ENCODE data around the gene SLCO1A2.

DNA sequence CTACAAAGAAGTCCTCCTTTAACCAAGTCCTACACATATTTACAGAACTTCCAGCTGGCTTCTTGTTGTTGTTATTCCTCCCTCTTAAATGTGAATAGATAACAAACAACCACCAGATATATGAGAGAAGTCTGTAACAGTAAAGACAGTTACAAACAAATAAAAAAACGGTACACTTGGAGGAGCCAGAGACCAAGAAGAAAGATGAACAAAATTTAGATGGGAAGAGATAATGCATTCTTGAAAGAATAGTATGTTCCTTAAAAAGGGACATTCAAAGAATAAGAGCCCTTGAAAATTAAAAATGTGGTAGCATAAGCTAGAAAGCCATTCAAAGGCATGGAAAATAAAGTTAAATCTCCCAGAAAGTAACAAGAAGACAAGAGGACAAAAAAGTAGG is 25.9 kb downstream of the SLCO1A2 start:
- TF ChIP-seq TAF1 (IDR thresholded peaks at IDR 0.05; ENCODE audit: low read depth, low read length) (no peak), RNF2 (IDR thresholded peaks at IDR 0.05; ENCODE audit: borderline replicate concordance, low read depth, low read length, missing control alignments, poor library complexity, severe bottlenecking) (no peak), CHD2 (IDR thresholded peaks at IDR 0.05; ENCODE audit: low read length) (no peak), CTBP2 (IDR thresholded peaks at IDR 0.05; ENCODE audit: borderline replicate concordance, insufficient read depth, insufficient read length, low read length) (no peak), TCF12 (IDR thresholded peaks at IDR 0.05; ENCODE audit: low read depth, low read length) (no peak), RFX5 (IDR thresholded peaks at IDR 0.05; ENCODE audit: borderline replicate concordance, low read depth, low read length) (no peak), POLR2A (IDR thresholded peaks at IDR 0.05; ENCODE audit: control extremely low read depth in 1 of 2, low read depth in 2 of 2, low read length in 2 of 2) (no peak), SRF (IDR thresholded peaks at IDR 0.05; ENCODE audit: low read depth, low read length) (no peak), ZNF274 (IDR thresholded peaks at IDR 0.05; ENCODE audit: borderline replicate concordance, extremely low read depth, low read length) (no peak), KDM1A (IDR thresholded peaks at IDR 0.05; ENCODE audit: borderline replicate concordance, low read length) (no peak), FOSL1 (IDR thresholded peaks at IDR 0.05; ENCODE audit: insufficient read depth, low read depth, low read length) (no peak), ASH2L (IDR thresholded peaks at IDR 0.05; ENCODE audit: low read length) (no peak)
- TF ChIP-seq, protein P1, sequence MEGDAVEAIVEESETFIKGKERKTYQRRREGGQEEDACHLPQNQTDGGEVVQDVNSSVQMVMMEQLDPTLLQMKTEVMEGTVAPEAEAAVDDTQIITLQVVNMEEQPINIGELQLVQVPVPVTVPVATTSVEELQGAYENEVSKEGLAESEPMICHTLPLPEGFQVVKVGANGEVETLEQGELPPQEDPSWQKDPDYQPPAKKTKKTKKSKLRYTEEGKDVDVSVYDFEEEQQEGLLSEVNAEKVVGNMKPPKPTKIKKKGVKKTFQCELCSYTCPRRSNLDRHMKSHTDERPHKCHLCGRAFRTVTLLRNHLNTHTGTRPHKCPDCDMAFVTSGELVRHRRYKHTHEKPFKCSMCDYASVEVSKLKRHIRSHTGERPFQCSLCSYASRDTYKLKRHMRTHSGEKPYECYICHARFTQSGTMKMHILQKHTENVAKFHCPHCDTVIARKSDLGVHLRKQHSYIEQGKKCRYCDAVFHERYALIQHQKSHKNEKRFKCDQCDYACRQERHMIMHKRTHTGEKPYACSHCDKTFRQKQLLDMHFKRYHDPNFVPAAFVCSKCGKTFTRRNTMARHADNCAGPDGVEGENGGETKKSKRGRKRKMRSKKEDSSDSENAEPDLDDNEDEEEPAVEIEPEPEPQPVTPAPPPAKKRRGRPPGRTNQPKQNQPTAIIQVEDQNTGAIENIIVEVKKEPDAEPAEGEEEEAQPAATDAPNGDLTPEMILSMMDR (IDR thresholded peaks at IDR 0.05; ENCODE audit: control extremely low read depth in 1 of 3, insufficient read depth in 1 of 3, low read depth in 1 of 3, low read length in 3 of 3) = no peak; a peak in 1 of 4 replicates

Measured in H1 (cell line).